ENCODE measurements around the gene PRDX5. TPM values are rescaled to one million over a fixed set of nuclear protein-coding genes. Genes with fewer than 3 reads are reported as not detected.

Gene PRDX5
- total and polyA plus RNA-seq, 10 of the 15 experiments (the other 5 are each of a cell fraction or from before 2014, with no cell fraction given): 95.7 to 406 (median 240) TPM

DNA sequence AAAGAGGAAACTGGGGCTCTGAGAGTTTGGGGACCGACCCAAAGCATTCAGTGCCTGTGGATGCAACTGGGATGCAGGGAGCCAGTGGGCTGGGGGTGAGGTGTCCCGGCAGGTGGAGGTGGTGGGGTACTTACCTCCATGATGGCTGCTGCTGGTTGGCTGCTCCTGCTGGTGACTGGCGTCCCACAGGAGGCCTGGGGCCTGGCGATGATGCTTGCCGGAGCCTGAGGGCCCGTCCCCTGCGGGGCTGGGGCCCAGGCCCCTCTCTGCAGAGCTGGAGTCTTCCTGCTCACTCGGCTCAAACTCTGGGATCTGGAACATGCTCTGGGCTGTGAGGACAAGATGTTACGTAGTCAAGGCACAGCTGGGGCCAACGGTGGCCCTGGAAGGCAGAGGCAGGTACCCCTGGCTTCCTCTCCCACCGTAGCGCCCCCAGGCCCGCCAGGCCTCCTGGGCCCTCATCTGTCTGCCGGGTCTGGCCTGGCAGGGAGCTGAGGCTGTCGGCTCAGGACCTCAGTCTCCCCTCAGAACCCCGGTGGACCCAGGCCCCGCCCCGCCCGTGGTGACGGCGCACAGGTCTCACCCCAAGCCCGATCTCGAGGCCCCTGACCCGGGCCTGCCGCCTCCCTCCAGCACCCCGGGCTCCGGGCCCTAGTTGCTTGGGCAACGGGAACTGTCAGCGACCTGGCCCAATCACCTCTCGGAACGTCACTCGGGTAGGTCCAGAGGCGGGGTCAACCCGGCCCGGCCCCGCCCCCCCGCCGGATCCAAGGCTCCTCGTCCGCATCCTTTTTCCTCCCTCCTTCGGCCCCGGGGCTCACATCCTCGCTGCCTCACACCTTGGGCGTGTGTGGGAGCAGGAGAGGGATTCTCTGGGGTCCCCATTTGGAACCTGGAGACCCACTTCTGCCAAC lies 33.6 kb upstream of the PRDX5 start, which contains the start of gene BAD (continued):
- TF ChIP-seq, protein P1, sequence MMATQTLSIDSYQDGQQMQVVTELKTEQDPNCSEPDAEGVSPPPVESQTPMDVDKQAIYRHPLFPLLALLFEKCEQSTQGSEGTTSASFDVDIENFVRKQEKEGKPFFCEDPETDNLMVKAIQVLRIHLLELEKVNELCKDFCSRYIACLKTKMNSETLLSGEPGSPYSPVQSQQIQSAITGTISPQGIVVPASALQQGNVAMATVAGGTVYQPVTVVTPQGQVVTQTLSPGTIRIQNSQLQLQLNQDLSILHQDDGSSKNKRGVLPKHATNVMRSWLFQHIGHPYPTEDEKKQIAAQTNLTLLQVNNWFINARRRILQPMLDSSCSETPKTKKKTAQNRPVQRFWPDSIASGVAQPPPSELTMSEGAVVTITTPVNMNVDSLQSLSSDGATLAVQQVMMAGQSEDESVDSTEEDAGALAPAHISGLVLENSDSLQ (IDR thresholded peaks at IDR 0.05): peak; percentile 98
- TF ChIP-seq PAX8 (IDR thresholded peaks at IDR 0.05): no peak
- TF ChIP-seq POLR2AphosphoS2 (IDR thresholded peaks at IDR 0.05; ENCODE audit: low read depth, low read length): peak; percentile 31; the same call in 1 of the 2 replicates
- TF ChIP-seq KAT2A (conservative IDR thresholded peaks at IDR 0.05; ENCODE audit: control insufficient read depth, low read depth, low read length): no peak
- TF ChIP-seq, protein P2, sequence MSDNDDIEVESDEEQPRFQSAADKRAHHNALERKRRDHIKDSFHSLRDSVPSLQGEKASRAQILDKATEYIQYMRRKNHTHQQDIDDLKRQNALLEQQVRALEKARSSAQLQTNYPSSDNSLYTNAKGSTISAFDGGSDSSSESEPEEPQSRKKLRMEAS (IDR thresholded peaks at IDR 0.05; ENCODE audit: low read depth, low read length): 0 out of 2 replicates have a peak, but pooled peaks have one; percentile 26
- TF ChIP-seq NFYB (IDR thresholded peaks at IDR 0.05; ENCODE audit: insufficient read depth, low read depth, low read length): peak; percentile 56; the same call in 1 of the 2 replicates
- TF ChIP-seq, protein P3, sequence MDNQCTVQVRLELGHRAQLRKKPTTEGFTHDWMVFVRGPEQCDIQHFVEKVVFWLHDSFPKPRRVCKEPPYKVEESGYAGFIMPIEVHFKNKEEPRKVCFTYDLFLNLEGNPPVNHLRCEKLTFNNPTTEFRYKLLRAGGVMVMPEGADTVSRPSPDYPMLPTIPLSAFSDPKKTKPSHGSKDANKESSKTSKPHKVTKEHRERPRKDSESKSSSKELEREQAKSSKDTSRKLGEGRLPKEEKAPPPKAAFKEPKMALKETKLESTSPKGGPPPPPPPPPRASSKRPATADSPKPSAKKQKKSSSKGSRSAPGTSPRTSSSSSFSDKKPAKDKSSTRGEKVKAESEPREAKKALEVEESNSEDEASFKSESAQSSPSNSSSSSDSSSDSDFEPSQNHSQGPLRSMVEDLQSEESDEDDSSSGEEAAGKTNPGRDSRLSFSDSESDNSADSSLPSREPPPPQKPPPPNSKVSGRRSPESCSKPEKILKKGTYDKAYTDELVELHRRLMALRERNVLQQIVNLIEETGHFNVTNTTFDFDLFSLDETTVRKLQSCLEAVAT (IDR thresholded peaks at IDR 0.05): no peak; the same call in 1 of the 2 replicates
- TF ChIP-seq BACH1 (IDR thresholded peaks at IDR 0.05; ENCODE audit: borderline replicate concordance): 0 out of 2 replicates have a peak, but pooled peaks have one; percentile 19
- no peak for TF ChIP-seq STAT1 (conservative IDR thresholded peaks at IDR 0.05)
- TF ChIP-seq, protein P4, sequence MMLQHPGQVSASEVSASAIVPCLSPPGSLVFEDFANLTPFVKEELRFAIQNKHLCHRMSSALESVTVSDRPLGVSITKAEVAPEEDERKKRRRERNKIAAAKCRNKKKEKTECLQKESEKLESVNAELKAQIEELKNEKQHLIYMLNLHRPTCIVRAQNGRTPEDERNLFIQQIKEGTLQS (IDR thresholded peaks at IDR 0.05; ENCODE audit: borderline replicate concordance, extremely low read depth, low read depth, low read length): no peak
- no peak for TF ChIP-seq SIX5 (IDR thresholded peaks at IDR 0.05; ENCODE audit: low read depth, low read length, severe bottlenecking)
- TF ChIP-seq MEF2B (IDR thresholded peaks at IDR 0.05; ENCODE audit: partially characterized antibody, poor library complexity, severe bottlenecking): no peak
- TF ChIP-seq MTA2 (IDR thresholded peaks at IDR 0.05; ENCODE audit: low read depth): no peak
- TF ChIP-seq, protein P5, sequence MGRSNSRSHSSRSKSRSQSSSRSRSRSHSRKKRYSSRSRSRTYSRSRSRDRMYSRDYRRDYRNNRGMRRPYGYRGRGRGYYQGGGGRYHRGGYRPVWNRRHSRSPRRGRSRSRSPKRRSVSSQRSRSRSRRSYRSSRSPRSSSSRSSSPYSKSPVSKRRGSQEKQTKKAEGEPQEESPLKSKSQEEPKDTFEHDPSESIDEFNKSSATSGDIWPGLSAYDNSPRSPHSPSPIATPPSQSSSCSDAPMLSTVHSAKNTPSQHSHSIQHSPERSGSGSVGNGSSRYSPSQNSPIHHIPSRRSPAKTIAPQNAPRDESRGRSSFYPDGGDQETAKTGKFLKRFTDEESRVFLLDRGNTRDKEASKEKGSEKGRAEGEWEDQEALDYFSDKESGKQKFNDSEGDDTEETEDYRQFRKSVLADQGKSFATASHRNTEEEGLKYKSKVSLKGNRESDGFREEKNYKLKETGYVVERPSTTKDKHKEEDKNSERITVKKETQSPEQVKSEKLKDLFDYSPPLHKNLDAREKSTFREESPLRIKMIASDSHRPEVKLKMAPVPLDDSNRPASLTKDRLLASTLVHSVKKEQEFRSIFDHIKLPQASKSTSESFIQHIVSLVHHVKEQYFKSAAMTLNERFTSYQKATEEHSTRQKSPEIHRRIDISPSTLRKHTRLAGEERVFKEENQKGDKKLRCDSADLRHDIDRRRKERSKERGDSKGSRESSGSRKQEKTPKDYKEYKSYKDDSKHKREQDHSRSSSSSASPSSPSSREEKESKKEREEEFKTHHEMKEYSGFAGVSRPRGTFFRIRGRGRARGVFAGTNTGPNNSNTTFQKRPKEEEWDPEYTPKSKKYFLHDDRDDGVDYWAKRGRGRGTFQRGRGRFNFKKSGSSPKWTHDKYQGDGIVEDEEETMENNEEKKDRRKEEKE (IDR thresholded peaks at IDR 0.05): no peak
- no peak for TF ChIP-seq NR2C2 (IDR thresholded peaks at IDR 0.05; ENCODE audit: borderline replicate concordance, control insufficient read depth, insufficient read length, low read depth)
- no peak for TF ChIP-seq SMC3 (IDR thresholded peaks at IDR 0.05; ENCODE audit: borderline replicate concordance, low read length)
- TF ChIP-seq, protein P6, sequence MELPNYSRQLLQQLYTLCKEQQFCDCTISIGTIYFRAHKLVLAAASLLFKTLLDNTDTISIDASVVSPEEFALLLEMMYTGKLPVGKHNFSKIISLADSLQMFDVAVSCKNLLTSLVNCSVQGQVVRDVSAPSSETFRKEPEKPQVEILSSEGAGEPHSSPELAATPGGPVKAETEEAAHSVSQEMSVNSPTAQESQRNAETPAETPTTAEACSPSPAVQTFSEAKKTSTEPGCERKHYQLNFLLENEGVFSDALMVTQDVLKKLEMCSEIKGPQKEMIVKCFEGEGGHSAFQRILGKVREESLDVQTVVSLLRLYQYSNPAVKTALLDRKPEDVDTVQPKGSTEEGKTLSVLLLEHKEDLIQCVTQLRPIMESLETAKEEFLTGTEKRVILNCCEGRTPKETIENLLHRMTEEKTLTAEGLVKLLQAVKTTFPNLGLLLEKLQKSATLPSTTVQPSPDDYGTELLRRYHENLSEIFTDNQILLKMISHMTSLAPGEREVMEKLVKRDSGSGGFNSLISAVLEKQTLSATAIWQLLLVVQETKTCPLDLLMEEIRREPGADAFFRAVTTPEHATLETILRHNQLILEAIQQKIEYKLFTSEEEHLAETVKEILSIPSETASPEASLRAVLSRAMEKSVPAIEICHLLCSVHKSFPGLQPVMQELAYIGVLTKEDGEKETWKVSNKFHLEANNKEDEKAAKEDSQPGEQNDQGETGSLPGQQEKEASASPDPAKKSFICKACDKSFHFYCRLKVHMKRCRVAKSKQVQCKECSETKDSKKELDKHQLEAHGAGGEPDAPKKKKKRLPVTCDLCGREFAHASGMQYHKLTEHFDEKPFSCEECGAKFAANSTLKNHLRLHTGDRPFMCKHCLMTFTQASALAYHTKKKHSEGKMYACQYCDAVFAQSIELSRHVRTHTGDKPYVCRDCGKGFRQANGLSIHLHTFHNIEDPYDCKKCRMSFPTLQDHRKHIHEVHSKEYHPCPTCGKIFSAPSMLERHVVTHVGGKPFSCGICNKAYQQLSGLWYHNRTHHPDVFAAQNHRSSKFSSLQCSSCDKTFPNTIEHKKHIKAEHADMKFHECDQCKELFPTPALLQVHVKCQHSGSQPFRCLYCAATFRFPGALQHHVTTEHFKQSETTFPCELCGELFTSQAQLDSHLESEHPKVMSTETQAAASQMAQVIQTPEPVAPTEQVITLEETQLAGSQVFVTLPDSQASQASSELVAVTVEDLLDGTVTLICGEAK (IDR thresholded peaks at IDR 0.05; ENCODE audit: borderline replicate concordance): peak; percentile 66; the same call in 1 of the 2 replicates

All from GM12878 (cell line).